Psoas muscle (tissue), 8 donors: ENCODE results near the gene OPRL1. TPM values are rescaled to one million over a fixed set of nuclear protein-coding genes. Genes with fewer than 3 reads are reported as not detected.
"Not testable (repeated sequence)": the region's sequence is repeated elsewhere in the genome, so short reads cannot be mapped to it uniquely, and the experiment has no call there.

Experiments
- ATAC-seq, 4 donors: fragments of 200-7000 bp; cut with Tn5 transposase; one replicate each; pipeline ENCODE4 v1.9.1; 2020; ENCODE audit warnings: moderate library complexity in 3 of 4, mild to moderate bottlenecking in 2 of 4
- DNase-seq, 2 donors: peaks; one replicate each; pipeline ENCODE4 v3.0.0-alpha.2; 2020
- H3K27ac ChIP-seq: fragments of 200-600 bp; one replicate; pipeline ENCODE4 v1.8.0; 2022
- H3K27me3 ChIP-seq, 3 donors: fragments of 200-600 bp in 1 of 3; one replicate each; pipeline versions ENCODE4 v1.6.1 to v1.8.0; 2013 to 2022; ENCODE audit warnings: low read length in 2 of 3, mild to moderate bottlenecking in 2 of 3, moderate library complexity in 1 of 3; ENCODE audit not compliant: insufficient read depth in 3 of 3
- H3K36me3 ChIP-seq, 2 donors: fragments of 200-600 bp in 1 of 2; one replicate each; pipeline versions ENCODE4 v1.6.1 to v1.8.0; 2013 to 2022; ENCODE audit warnings: low read depth in 1 of 2, mild to moderate bottlenecking in 1 of 2, moderate library complexity in 1 of 2; ENCODE audit not compliant: insufficient read depth in 1 of 2
- H3K4me1 ChIP-seq: fragments of 200-600 bp; one replicate; pipeline ENCODE4 v1.8.0; 2022
- H3K4me3 ChIP-seq: fragments of 200-600 bp; one replicate; pipeline ENCODE4 v1.8.0; 2022; ENCODE audit warnings: mild to moderate bottlenecking
- H3K9me3 ChIP-seq: fragments of 200-600 bp; one replicate; pipeline ENCODE4 v1.8.0; 2022
- WGBS, 3 donors: extraction: QIAGEN DNeasy Blood & Tissue Kit; methylation state at CpG; one replicate each; pipeline versions ENCODE4 v1.1.6 to v1.1.7; 2013; 5-methylcytosine and 5-hydroxymethylcytosine counted together
- intact Hi-C, 2 donors: fragments of 100-400 bp; cut with DNase I; formaldehyde crosslinking; loops; one replicate each; pipeline versions ENCODE4 v1.11.0 to v1.14.2; 2022
- polyA plus RNA-seq, 3 donors: library from polyadenylated mRNA; stranded (reverse); fragments of 200-250 nt; gene quantifications; one replicate each; pipeline ENCODE4 v1.2.3, GENCODE V29; 2013
- total RNA-seq, 4 donors: library from RNA; stranded (reverse); fragmentation: NEBNext Ultra II Directional in 2 of 4; extraction: Animal tissue kit (Norgen Biotek cat#: 25700) in 2 of 4; gene quantifications; one replicate each; pipeline versions ENCODE4 v1.2.1 to v1.2.4, GENCODE V29; 2021 to 2023
- TF ChIP-seq, protein P1 (sequence below): fragments of 200-600 bp; IDR thresholded peaks from one replicate; pipeline ENCODE4 v1.8.0; 2022; ENCODE audit warnings: antibody characterized with exemption
- donor health status: healthy with polysubstance abuse.
- donor health status: DM: no; HTN: no; CAD: no; lungs with moderate emphysema.
- donor health status: Bipolar disorder and iron deficiency.
- donor health status: healthy.
- donor health status: DM: yes; HTN: yes; CAD: no.
- donor health status: DM: no; HTN: no; CAD: no.
- donor health status: DM: no; HTN: no; CAD: no.
- donor health status: DM: yes; HTN: yes; CAD: no.

The OPRL1 gene
- total and polyA plus RNA-seq, 7 donors, result 0.03 to 0.94 (median 0.17) TPM

- TF ChIP-seq, protein P1, sequence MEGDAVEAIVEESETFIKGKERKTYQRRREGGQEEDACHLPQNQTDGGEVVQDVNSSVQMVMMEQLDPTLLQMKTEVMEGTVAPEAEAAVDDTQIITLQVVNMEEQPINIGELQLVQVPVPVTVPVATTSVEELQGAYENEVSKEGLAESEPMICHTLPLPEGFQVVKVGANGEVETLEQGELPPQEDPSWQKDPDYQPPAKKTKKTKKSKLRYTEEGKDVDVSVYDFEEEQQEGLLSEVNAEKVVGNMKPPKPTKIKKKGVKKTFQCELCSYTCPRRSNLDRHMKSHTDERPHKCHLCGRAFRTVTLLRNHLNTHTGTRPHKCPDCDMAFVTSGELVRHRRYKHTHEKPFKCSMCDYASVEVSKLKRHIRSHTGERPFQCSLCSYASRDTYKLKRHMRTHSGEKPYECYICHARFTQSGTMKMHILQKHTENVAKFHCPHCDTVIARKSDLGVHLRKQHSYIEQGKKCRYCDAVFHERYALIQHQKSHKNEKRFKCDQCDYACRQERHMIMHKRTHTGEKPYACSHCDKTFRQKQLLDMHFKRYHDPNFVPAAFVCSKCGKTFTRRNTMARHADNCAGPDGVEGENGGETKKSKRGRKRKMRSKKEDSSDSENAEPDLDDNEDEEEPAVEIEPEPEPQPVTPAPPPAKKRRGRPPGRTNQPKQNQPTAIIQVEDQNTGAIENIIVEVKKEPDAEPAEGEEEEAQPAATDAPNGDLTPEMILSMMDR, result no peak
- Histone ChIP-seq H3K27ac (no peak overlapping the region), H3K4me3 (no peak overlapping the region), H3K36me3 (no peaks in the 10 kb centered on the region), H3K4me1 (no peaks in the 10 kb centered on the region), H3K9me3 (no peaks in the 10 kb centered on the region), H3K27me3 (peaks cover 0 to 3% (median 0%) of the 10 kb centered on the region in 3 donors)
- intact Hi-C loops, result no loop called here
- ATAC-seq (no peak), DNase-seq (peak in 1 of 2 donors; percentile 32)
- WGBS, 3 donors, result 69 to 74% (median 72%) methylated on average over 14 of the region's 14 CpGs
Measured at GRCh38 chr20:64115171-64115911, 35.5 kb downstream of the OPRL1 start.

DNA sequence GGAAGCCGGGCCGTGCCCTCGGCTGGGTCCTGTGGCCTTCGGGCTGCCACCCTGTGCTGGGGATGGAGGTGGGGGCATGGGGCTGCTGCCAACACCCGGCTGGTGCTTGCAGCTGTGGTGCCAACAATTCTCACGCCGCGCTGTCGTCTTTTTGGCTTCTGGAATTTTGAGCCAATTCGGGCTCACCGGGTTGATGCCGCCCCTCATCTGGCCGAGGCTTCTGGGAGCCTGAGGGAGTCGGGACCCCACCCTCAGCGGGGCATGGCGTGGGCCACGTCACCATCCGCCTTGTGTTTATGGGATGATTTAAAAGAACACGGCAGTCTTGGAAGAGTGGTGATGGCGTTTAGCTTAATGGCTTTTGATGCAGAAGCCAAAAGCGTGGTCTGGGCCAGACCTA is 36.1 kb downstream of the OPRL1 start:
- ATAC-seq (no peak), DNase-seq (peak in 1 of 2 donors; percentile 39)
- intact Hi-C loops, result no loop called here
- Histone ChIP-seq H3K4me3 (no peak overlapping the region), H3K27ac (no peak overlapping the region), H3K27me3 (peaks cover 0 to 5% (median 3%) of the 10 kb centered on the region in 3 donors), H3K4me1 (no peaks in the 10 kb centered on the region), H3K36me3 (no peaks in the 10 kb centered on the region), H3K9me3 (no peaks in the 10 kb centered on the region)
- 38 to 46% (median 39%) methylated on average over 21 of the region's 21 CpGs for WGBS, 3 donors
- TF ChIP-seq, protein P1, result no peak

DNA sequence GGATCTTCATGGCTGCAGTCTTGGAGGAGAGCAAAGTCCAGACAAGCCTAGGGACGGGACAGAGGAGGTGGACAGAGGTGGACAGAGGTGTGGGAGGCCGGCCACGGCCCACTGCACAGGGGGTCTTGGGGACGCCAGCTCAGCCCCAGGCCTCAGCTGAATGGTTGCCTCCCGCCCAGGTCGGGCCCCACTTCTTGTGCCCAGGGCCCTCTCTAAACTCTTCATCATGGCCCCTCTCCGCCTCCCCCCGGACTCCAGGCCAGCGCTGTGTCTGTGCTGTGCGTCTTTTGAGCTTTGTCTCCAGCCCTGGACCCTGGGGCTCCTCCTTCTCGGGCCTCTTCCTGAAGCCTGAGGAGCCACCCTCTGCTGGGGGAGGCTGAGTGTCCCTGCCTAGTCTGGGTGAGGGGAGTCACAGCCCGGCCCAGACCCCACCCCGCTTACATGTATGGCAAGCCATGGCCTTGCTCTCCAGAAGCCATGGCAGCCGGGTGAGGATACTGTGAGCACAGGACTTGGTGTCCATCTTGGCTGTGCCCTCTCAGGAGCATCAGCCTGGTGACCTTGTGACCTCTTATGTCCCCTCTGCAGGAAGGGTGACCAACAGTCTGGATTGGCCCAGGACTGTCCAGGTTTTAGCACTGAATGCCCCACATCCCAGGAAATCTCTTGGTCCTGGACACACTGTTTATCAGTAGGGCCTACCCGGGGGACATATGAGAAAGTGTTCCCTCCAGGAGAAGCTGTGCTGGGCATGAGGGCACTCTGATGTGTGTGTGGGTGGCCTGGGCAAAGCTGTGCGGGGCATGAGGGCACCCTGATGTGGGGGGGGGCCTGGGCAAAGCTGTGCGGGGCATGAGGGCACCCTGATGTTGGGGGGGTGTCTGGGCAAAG is 36.9 kb downstream of the OPRL1 start:
- DNase-seq (peak in 1 of 2 donors; percentile 36), ATAC-seq (no peak)
- Histone ChIP-seq H3K4me1 (no peaks in the 10 kb centered on the region), H3K27ac (no peak overlapping the region), H3K27me3 (peaks cover 0 to 12% (median 3%) of the 10 kb centered on the region in 3 donors), H3K36me3 (no peaks in the 10 kb centered on the region), H3K4me3 (no peak overlapping the region), H3K9me3 (no peaks in the 10 kb centered on the region)
- WGBS, 3 donors, result 77 to 85% (median 77%) methylated on average over 15 to 17 of the region's 17 CpGs
- intact Hi-C loops, result no loop called here
- TF ChIP-seq, protein P1, result no peak

DNA sequence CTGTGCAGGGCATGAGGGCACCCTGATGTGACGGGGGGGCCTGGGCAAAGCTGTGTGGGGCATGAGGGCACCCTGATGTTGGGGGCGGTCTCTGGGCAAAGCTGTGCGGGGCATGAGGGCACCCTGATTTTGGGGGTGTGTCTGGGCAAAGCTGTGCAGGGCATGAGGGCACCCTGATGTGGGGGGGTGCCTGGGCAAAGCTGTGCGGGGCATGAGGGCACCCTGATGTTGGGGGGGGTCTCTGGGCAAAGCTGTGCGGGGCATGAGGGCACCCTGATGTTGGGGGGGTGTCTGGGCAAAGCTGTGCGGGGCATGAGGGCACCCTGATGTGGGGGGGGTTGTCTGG is 37.5 kb downstream of the OPRL1 start:
- H3K4me1 ChIP-seq, H3K9me3 ChIP-seq, intact Hi-C loops, H3K4me3 ChIP-seq, H3K27ac ChIP-seq, DNase-seq, H3K36me3 ChIP-seq, ATAC-seq: not testable (repeated sequence)
- peaks cover 0 to 18% (median 3%) of the 10 kb centered on the region in 3 donors for H3K27me3 ChIP-seq
- 67 to 76% (median 75%) methylated on average over 3 to 6 of the region's 6 CpGs for WGBS, 3 donors

DNA sequence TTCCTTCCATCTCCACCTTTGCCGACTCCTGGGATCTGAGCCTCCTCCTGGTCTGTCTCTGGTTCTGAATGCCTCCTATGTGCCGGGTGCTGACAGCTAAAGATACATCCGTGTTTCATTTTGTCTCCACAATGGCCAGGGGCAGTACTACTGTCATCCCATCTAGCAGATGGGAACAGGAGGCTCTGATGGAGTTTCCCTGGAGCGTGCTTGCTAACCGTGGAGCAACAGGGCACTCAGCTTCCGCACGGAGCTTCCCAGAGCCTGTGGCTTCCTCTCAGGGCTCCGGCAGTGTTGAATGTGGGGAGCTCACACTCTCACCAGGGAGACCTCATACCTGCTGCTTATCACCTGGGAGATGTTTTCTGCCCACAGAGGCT is 39.4 kb downstream of the OPRL1 start:
- WGBS, 3 donors, result 71 to 82% (median 73%) methylated on average over 8 of the region's 8 CpGs
- Histone ChIP-seq H3K27ac (no peak overlapping the region), H3K9me3 (no peaks in the 10 kb centered on the region), H3K4me1 (no peaks in the 10 kb centered on the region), H3K27me3 (peaks cover 0 to 23% (median 3%) of the 10 kb centered on the region in 3 donors), H3K36me3 (no peaks in the 10 kb centered on the region), H3K4me3 (no peak overlapping the region)
- intact Hi-C loops, result no loop called here
- TF ChIP-seq, protein P1, result no peak
- no peak for DNase-seq
- no peak for ATAC-seq
